T-helper 2 cell treated with Interferon-gamma antibody and Interleukin-4, amounts not matched to agents 5 μg/mL and 100 μg/mL, for 36 hours (primary cell): ENCODE results near the gene IMPACT.

ENCODE experiments used
- DNase-seq: peaks from one replicate; pipeline ENCODE4 v3.0.0; 2021; ENCODE audit warnings: low spot score
- H3K27ac Mint-ChIP-seq: one replicate; pipeline ENCODE4 v1.8.0; 2021; ENCODE audit warnings: mild to moderate bottlenecking, mixed read lengths
- H3K27me3 Mint-ChIP-seq: one replicate; pipeline ENCODE4 v1.8.0; 2021; ENCODE audit warnings: low read depth, mixed read lengths
- H3K36me3 Mint-ChIP-seq: one replicate; pipeline ENCODE4 v1.8.0; 2021; ENCODE audit warnings: low read depth, mixed read lengths
- H3K4me1 Mint-ChIP-seq: one replicate; pipeline ENCODE4 v1.8.0; 2021; ENCODE audit warnings: low read depth, mixed read lengths
- H3K4me3 Mint-ChIP-seq: one replicate; pipeline ENCODE4 v1.8.0; 2022; ENCODE audit warnings: mild to moderate bottlenecking, moderate library complexity, mixed read lengths
- H3K9me3 Mint-ChIP-seq: one replicate; pipeline ENCODE4 v1.8.0; 2021; ENCODE audit warnings: mixed read lengths

The IMPACT gene

DNA sequence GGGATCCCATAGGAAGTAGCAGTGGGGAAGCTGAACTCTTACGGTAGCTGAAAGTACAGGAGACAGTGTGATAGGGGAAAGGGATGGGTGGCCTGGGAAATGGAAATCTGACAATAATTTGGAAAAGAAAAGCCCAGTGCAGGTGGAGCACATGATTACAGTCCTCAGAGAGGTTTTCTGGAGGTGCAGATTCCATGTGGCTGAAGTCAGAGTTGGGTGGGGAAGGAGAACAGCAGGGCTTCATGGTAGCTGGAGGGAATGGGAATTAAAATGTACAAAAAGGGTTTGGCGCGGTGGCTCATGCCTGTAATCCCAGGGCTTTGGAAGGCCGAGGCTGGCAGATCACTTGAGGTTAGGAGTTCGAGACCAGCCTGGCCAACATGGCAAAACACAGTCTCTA is 46.1 kb downstream of the IMPACT start:
- H3K27ac Mint-ChIP-seq, result no peak overlapping the region
- H3K36me3 Mint-ChIP-seq, result peaks cover 3% of the 10 kb centered on the region
- peaks cover 14% of the 10 kb centered on the region for H3K4me1 Mint-ChIP-seq
- H3K9me3 Mint-ChIP-seq, result no peaks in the 10 kb centered on the region
- no peak for DNase-seq
- no peak overlapping the region for H3K4me3 Mint-ChIP-seq
- H3K27me3 Mint-ChIP-seq, result peaks cover 64% of the 10 kb centered on the region

DNA sequence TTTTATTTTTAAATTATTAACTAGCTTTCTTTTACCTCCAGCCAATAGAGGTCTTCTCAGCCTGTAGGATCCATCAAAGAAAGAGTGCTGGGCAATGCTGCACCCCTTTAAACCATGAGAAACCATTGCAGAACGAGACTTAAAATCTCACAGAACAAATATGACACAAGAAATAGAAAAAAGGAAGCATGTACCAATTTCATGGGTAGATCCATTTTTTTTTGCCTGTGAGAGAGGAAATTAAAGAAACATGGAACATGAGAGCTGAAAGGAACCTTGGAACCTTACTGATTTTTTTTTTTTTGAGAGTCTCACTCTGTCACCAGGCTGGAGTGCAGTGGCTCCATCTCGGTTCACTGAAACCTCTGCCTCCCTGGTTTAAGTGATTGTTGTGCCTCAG is 47.9 kb downstream of the IMPACT start:
- Mint-ChIP-seq H3K9me3 (no peaks in the 10 kb centered on the region), H3K4me1 (peaks cover 14% of the 10 kb centered on the region), H3K4me3 (no peak overlapping the region), H3K27me3 (peaks cover 63% of the 10 kb centered on the region), H3K27ac (no peak overlapping the region), H3K36me3 (peaks cover 2% of the 10 kb centered on the region)
- DNase-seq, result no peak

DNA sequence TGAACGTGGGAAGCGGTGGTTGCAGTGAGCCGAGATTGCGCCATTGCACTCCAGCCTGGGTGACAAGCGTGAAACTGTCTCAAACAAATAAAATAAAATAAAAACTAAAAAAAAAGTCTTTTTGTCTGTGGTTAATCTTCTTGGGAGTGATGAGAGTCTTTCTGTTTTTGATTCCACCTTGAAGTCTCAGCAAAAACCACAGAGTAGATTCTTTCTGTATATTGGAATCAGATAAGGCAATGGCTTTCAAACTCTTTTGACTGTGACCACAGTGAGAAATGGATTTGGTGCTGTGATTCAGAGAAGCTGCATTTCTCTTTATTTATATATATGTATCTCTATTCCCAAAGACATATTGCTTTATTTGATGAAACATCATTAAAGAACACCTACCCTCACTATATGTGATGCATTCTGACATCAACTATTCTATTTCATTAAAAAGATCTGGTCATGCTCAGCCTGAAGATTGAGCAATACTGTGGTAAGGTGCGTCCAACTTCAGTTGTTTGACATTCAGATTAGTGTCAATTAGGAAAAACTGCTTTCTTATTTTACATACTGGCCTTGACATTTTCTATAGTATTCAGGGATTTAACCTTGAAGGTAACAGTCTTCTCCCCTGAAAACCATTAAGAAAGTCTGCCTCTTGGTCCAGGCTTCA is 49.6 kb downstream of the IMPACT start:
- peaks cover 61% of the 10 kb centered on the region for H3K27me3 Mint-ChIP-seq
- peaks cover 14% of the 10 kb centered on the region for H3K4me1 Mint-ChIP-seq
- peaks cover 4% of the 10 kb centered on the region for H3K9me3 Mint-ChIP-seq
- H3K27ac Mint-ChIP-seq, result no peak overlapping the region
- no peak for DNase-seq
- no peak overlapping the region for H3K4me3 Mint-ChIP-seq
- H3K36me3 Mint-ChIP-seq, result peaks cover 3% of the 10 kb centered on the region

DNA sequence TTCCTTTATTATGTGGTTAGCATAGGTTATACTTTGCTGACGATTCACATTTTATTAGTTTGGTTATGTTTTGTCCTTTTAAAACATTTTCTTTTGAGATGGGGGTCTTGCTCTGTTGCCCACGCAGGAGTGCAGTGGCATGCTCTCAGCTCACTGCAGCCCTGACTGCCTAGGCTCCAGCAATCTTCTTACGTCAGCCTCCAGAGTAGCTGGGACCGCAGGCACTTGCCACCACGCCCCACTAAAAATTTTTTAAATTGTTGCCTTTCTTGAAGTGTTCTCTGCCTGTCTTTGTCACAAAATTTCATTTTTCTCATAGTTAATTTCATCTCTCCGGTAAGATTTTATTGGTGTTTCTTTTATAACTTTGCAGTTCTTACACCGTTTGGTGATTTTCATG is 52.9 kb downstream of the IMPACT start:
- Mint-ChIP-seq H3K4me3 (no peak overlapping the region), H3K36me3 (peaks cover 3% of the 10 kb centered on the region), H3K27me3 (peaks cover 64% of the 10 kb centered on the region), H3K9me3 (peaks cover 4% of the 10 kb centered on the region), H3K27ac (no peak overlapping the region), H3K4me1 (peaks cover 12% of the 10 kb centered on the region)
- DNase-seq, result no peak

DNA sequence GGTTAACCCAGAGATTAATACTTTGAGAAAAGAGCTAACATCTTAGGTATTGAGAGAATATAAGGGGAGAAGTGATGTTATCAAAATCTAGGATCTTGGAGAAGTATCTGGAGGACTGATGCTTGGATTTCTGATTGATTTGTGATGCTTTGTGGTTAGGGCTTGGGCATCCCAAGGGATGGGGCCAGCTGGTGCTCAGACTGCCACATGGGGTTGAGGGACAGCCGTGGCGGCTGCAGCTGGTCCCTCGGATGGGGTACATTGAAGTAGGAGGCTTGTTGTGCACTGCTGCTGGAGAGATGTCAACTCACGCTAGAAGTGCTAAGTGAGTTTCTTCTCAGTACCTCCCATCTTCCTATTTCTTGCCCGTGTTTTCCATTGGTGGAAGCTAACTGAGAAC is 56.4 kb downstream of the IMPACT start:
- H3K36me3 Mint-ChIP-seq, result peaks cover 3% of the 10 kb centered on the region
- DNase-seq, result no peak
- peaks cover 4% of the 10 kb centered on the region for H3K9me3 Mint-ChIP-seq
- no peak overlapping the region for H3K27ac Mint-ChIP-seq
- H3K27me3 Mint-ChIP-seq, result peaks cover 68% of the 10 kb centered on the region
- no peak overlapping the region for H3K4me3 Mint-ChIP-seq
- H3K4me1 Mint-ChIP-seq, result peaks cover 3% of the 10 kb centered on the region

DNA sequence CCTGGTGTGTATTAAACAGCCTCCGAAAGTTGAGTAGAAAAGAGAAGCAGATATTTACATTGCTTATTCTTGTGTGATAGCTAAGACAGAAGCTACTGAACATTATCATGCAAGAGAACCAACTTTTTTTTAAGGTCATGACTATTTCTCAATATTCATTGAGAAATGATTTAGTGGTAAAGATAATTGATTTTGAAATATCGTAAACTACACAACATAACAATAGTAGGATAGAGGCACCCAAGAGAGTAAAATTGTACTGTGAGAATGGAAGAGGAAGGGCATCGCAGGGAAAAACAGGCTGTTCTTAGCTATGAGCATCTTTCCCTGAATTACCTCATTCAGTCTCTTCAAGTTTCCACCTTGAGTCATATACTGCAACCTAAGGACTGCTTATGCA is 59.2 kb downstream of the IMPACT start:
- H3K27me3 Mint-ChIP-seq, result peaks cover 61% of the 10 kb centered on the region
- H3K27ac Mint-ChIP-seq, result no peak overlapping the region
- H3K4me1 Mint-ChIP-seq, result peaks cover 10% of the 10 kb centered on the region
- no peaks in the 10 kb centered on the region for H3K36me3 Mint-ChIP-seq
- no peak overlapping the region for H3K4me3 Mint-ChIP-seq
- no peak for DNase-seq
- H3K9me3 Mint-ChIP-seq, result no peaks in the 10 kb centered on the region

DNA sequence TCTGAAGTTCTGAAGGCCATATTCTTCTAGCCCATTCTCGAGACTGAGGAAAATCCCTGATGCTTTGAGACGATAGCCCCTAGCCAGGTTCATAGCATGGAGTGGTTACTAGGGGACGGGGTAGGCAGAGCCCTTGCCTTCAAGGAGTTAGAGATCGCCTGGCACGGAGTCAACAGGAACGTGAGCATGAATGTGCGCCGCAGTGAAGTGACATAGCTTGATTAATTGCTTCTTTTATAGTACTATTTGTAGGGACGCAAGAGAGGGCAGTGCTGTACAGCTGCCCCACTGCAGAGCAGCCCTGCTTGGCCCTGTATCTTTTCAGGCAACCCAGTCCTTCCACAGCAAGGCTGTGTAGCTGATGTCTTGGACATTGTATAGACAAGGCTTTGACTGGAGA is 60.2 kb downstream of the IMPACT start:
- DNase-seq, result no peak
- no peaks in the 10 kb centered on the region for H3K9me3 Mint-ChIP-seq
- H3K27me3 Mint-ChIP-seq, result peaks cover 58% of the 10 kb centered on the region
- H3K27ac Mint-ChIP-seq, result no peak overlapping the region
- H3K4me3 Mint-ChIP-seq, result no peak overlapping the region
- H3K4me1 Mint-ChIP-seq, result peaks cover 11% of the 10 kb centered on the region
- no peaks in the 10 kb centered on the region for H3K36me3 Mint-ChIP-seq

DNA sequence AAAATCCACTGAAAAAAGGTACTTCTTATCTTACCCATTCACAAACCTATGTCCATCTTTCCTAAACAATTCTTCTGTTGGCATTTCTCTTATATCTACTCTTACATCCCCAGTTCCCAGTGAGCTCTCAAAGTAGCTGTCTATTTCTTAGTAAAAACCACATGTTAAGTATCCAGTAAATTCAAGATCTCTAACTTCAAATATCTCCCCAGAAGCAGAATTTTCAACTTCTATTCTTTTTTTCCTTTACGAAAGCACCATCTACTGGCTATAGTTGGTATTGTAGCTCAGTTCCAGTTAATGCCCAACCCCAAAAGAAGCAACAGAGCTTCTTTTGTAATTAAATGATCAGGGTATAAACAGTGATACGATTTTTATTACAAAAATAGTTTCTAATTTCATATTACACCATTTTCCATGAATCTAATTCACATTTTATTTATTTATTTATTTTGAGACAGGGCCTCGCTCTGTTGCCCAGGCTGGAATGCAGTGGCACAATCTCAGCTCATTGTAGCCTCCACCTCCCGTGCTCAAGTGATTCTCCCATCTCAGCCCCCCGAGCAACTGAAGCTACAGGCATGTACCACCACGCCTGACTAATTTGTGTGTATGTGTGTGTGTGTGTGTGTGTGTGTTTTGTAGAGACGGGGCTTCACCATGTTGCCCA is 62.5 kb downstream of the IMPACT start:
- H3K4me1 Mint-ChIP-seq, result peaks cover 14% of the 10 kb centered on the region
- no peak overlapping the region for H3K27ac Mint-ChIP-seq
- H3K36me3 Mint-ChIP-seq, result no peaks in the 10 kb centered on the region
- H3K4me3 Mint-ChIP-seq, result no peak overlapping the region
- DNase-seq, result no peak
- H3K27me3 Mint-ChIP-seq, result peaks cover 53% of the 10 kb centered on the region
- H3K9me3 Mint-ChIP-seq, result no peaks in the 10 kb centered on the region

DNA sequence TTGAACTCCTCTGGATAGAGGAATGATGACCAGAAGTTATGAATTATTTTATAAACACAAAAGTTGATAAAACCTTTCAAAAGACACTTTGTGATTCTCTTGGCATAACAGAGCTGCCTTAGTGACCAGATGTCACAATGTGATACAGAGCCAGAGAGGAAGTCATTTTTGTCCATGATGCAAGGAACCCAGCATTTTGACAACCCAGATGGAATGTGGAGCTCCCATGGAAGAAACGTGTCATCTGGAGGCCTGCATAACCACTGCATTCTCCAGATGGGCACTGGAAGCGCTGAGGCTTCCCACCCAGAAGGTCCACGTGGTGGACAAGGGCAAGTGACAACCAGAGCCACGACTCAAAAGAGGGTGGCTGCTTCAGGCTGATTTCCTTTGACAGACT is 64.1 kb downstream of the IMPACT start:
- Mint-ChIP-seq H3K27me3 (peaks cover 49% of the 10 kb centered on the region), H3K4me3 (no peak overlapping the region), H3K4me1 (peaks cover 14% of the 10 kb centered on the region), H3K9me3 (no peaks in the 10 kb centered on the region), H3K27ac (no peak overlapping the region), H3K36me3 (no peaks in the 10 kb centered on the region)
- no peak for DNase-seq

DNA sequence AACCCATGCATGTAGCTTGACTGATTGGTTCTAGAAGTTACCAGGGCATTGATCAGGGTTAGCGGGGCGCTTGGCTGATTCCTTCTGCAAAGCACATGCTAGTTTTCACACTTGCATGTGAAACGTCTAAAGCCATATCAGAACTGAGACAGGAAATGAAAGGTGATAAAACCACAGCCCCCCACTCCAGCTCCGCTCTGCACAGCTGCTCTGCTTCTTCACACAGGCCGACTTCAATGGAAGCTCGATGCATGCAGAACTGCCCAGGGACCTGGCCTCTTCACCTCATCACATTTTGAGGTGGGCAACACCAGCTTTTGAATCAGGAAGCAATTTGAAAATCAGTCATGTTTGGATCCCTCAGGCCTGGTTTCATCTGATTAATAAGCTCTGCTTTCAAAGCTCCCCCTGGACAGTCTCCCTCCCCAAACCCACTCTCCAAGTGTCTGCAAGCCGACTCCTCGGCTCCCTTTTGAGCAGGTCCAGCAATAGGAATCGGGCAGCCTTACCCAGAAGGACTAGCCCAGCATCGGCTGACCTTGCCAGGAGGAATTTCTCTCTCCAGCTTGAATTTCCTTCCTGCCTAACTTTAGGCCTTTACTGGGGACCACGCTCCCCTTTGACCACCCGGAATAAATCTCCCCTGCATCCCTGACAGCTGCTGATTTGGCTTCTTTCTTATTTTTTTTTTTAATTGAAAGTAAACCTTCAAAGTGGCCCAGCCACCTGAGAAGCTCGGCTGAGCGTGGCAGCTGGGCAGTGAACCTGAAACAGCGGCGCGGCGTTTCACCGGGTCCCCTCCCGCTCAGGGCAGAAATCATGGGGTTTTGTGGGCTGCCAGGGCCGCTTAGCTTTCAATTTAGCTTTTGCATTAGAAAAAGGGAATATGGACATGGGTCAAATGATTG is 65.7 kb downstream of the IMPACT start:
- Mint-ChIP-seq H3K27ac (no peak overlapping the region), H3K4me3 (no peak overlapping the region)

DNA sequence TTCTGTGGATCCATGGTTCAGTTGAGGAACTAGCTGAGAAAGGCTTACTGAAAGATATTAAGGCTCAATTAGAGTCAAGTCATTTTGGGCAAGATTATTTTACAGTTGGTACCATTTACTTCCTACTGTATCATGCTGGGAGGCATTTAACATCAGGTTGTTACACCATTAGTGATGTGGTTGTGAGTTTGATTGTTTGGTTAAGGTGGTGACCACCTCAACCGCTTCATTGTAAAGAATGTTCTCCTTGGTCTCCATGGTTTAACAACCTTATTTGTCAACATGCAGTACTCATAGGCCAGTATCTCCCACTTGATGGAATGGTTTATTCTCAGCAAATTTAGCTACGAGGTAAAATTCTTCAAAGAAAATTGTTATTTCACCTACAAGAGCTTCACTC is 68.1 kb downstream of the IMPACT start:
- H3K27me3 Mint-ChIP-seq, result peaks cover 38% of the 10 kb centered on the region

More for the DNA sequence above, 65.7 kb downstream of the IMPACT start:
- H3K27me3 Mint-ChIP-seq, result peaks cover 40% of the 10 kb centered on the region
- peaks cover 14% of the 10 kb centered on the region for H3K4me1 Mint-ChIP-seq
- H3K36me3 Mint-ChIP-seq, result no peaks in the 10 kb centered on the region
- DNase-seq, result no peak
- no peaks in the 10 kb centered on the region for H3K9me3 Mint-ChIP-seq

DNA sequence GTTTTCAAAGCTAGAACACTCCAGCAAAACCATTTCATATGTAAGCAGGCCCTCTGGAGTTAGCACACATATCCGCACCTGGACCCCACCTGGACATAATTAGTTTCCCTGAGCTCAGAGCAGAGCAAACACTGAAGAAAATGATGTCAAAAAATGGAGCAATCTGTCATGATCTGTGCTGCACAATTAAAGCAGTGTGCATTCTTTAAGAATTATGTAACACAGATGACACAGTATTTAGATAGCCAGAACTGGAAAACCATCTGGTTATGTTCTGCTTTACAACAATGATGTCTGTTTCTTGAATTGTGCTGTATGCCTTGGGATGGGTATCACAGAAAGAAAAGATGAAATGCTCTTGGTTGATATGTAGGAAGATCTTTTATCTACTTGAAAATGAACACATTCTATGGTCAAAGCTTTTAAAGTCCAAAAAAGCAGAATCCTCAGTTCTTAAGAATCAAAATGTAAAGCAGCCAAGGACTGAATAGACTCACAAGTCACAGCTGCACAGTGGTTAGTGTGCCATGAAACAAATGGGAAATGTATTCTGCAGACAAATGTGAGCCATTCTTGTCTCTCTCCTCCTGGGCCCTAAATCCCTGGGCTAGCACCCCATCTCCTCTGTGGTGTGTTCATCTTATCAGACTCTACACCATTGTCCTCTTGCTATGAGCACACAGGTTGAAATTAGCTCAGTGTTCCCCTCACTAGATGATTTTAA is 70.7 kb downstream of the IMPACT start:
- no peak for DNase-seq
- H3K36me3 Mint-ChIP-seq, result no peaks in the 10 kb centered on the region
- H3K4me3 Mint-ChIP-seq, result no peak overlapping the region
- H3K4me1 Mint-ChIP-seq, result no peaks in the 10 kb centered on the region
- H3K27ac Mint-ChIP-seq, result no peak overlapping the region
- H3K9me3 Mint-ChIP-seq, result no peaks in the 10 kb centered on the region
- H3K27me3 Mint-ChIP-seq, result peaks cover 35% of the 10 kb centered on the region

More for the DNA sequence above, 68.1 kb downstream of the IMPACT start:
- no peaks in the 10 kb centered on the region for H3K9me3 Mint-ChIP-seq
- no peak overlapping the region for H3K4me3 Mint-ChIP-seq
- H3K27ac Mint-ChIP-seq, result no peak overlapping the region
- peaks cover 4% of the 10 kb centered on the region for H3K4me1 Mint-ChIP-seq
- no peak for DNase-seq
- H3K36me3 Mint-ChIP-seq, result no peaks in the 10 kb centered on the region

DNA sequence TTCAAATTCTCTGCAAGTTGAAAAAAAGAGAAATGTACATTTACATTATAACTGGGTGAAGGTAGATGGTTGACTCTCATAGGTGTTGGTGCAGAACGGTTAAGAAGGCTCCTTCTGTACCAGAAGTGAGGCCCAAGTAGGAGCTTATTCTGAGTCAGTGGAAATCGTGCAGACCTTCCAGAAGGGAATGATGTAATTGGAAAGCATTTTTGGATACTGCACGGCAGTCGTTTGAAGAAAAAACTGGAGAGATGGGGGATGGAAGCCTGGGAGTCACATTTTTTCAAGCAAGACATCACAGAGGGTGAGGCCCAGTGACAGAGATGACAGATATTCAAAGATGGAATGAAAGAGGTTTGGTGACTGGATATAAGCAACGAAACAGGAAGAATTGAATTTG is 73.3 kb downstream of the IMPACT start:
- H3K4me1 Mint-ChIP-seq, result no peaks in the 10 kb centered on the region
- no peaks in the 10 kb centered on the region for H3K36me3 Mint-ChIP-seq
- DNase-seq, result no peak
- H3K27me3 Mint-ChIP-seq, result peaks cover 19% of the 10 kb centered on the region
- H3K4me3 Mint-ChIP-seq, result no peak overlapping the region
- H3K27ac Mint-ChIP-seq, result no peak overlapping the region
- H3K9me3 Mint-ChIP-seq, result no peaks in the 10 kb centered on the region
